HepG2 (cell line): ENCODE measurements around the gene DISP1. TPM values are rescaled to one million over a fixed set of nuclear protein-coding genes. Genes with fewer than 3 reads are reported as not detected.

Experiments used
- ETS1 ChIP-seq: sonication (generic); formaldehyde crosslinking; IDR thresholded peaks from 2 replicates; pipeline ENCODE4 v1.4.0; 2020; ENCODE audit warnings: missing genetic modification reagents
- IRX3 ChIP-seq: sonication (generic); formaldehyde crosslinking; IDR thresholded peaks from 2 replicates; pipeline ENCODE4 v1.8.1; 2023; ENCODE audit warnings: mild to moderate bottlenecking, low read depth, missing genetic modification reagents, borderline replicate concordance
- MYNN ChIP-seq: sonication (generic); formaldehyde crosslinking; IDR thresholded peaks from 2 replicates; pipeline ENCODE4 v1.4.0; 2020; ENCODE audit warnings: mild to moderate bottlenecking, low read depth, missing genetic modification reagents
- NCOA1 ChIP-seq: sonication (generic); formaldehyde crosslinking; IDR thresholded peaks from 2 replicates; pipeline ENCODE4 v1.9.0; 2021; ENCODE audit warnings: missing genetic modification reagents
- NR1H2 ChIP-seq: sonication (generic); formaldehyde crosslinking; IDR thresholded peaks from 2 replicates; pipeline ENCODE4 v1.8.1; 2022; ENCODE audit warnings: low read depth, missing genetic modification reagents, borderline replicate concordance
- NR2F1 ChIP-seq, 2 experiments: fragments of 450-650 bp in 1 of 2; formaldehyde crosslinking in 1 of 2; IDR thresholded peaks; 2 replicates each; pipeline versions ENCODE4 v1.5.0 to v1.6.1; 2016 to 2020; ENCODE audit warnings: mild to moderate bottlenecking in 1 of 2, missing compliant biosample characterization in 1 of 2, missing genetic modification reagents in 1 of 2, moderate library complexity in 1 of 2
- PHB2 ChIP-seq: fragments of 450-650 bp; IDR thresholded peaks from 2 replicates; pipeline ENCODE4 v1.6.1; 2018; ENCODE audit not compliant: partially characterized antibody
- POGZ ChIP-seq: sonication (generic); formaldehyde crosslinking; IDR thresholded peaks from 2 replicates; pipeline ENCODE4 v1.4.0; 2020; ENCODE audit warnings: mild to moderate bottlenecking, missing genetic modification reagents
- SNRNP70 ChIP-seq: fragments of 200-400 bp; formaldehyde crosslinking; IDR thresholded peaks from 2 replicates; pipeline ENCODE4 v1.6.1; 2017; ENCODE audit warnings: mild to moderate bottlenecking, low read depth, low read length, moderate library complexity
- ZBTB43 ChIP-seq: sonication (generic); formaldehyde crosslinking; conservative IDR thresholded peaks from 2 replicates; pipeline ENCODE4 v1.4.0; 2020; ENCODE audit warnings: missing genetic modification reagents
- ZNF10 ChIP-seq: sonication (generic); formaldehyde crosslinking; IDR thresholded peaks from 2 replicates; pipeline ENCODE4 v1.4.0; 2020; ENCODE audit warnings: mild to moderate bottlenecking, low read depth, missing genetic modification reagents, borderline replicate concordance
- ZNF430 ChIP-seq: sonication (generic); formaldehyde crosslinking; IDR thresholded peaks from 2 replicates; pipeline ENCODE4 v1.9.0; 2021; ENCODE audit warnings: mild to moderate bottlenecking, missing genetic modification reagents
- ZNF446 ChIP-seq: sonication (generic); formaldehyde crosslinking; IDR thresholded peaks from 2 replicates; pipeline ENCODE4 v1.5.0; 2020; ENCODE audit warnings: mild to moderate bottlenecking, missing genetic modification reagents
- ZNF724P ChIP-seq: sonication (generic); formaldehyde crosslinking; IDR thresholded peaks from 2 replicates; pipeline ENCODE4 v1.8.0; 2022; ENCODE audit warnings: missing genetic modification reagents, borderline replicate concordance
- polyA plus RNA-seq, 8 experiments: library from polyadenylated mRNA; depleted of rRNA in 3 of 8; stranded (reverse) in 7 of 8; unstranded in 1 of 8; fragments of >200 nt; fragmentation: Illumina TruSeq in 4 of 8; extraction: Trizol in 4 of 8; gene quantifications; 2 replicates each; pipeline versions ENCODE4 v1.2.1 to v1.2.3, GENCODE V29; 2011 to 2016; ENCODE audit warnings: low read depth in 4 of 8, missing spikeins in 1 of 8, mixed read lengths in 1 of 8; ENCODE audit not compliant: insufficient read depth in 1 of 8
- total RNA-seq, 5 experiments: library from RNA; depleted of rRNA; stranded (reverse); fragments of >200 nt; fragmentation: Illumina TruSeq; extraction: Trizol; gene quantifications; 2 replicates each; pipeline ENCODE4 v1.2.3, GENCODE V29; 2016; ENCODE audit warnings: low read depth in 1 of 5
- TF ChIP-seq, protein P1 (sequence below): sonication (generic); formaldehyde crosslinking; IDR thresholded peaks from 2 replicates; pipeline ENCODE4 v1.5.0; 2020; ENCODE audit warnings: missing genetic modification reagents
- TF ChIP-seq, protein P2 (sequence below): IDR thresholded peaks from 2 replicates; pipeline ENCODE4 v1.6.1; 2016; ENCODE audit warnings: mild to moderate bottlenecking, missing biosample characterization, missing genetic modification reagents
- TF ChIP-seq, protein P3 (sequence below): sonication (generic); formaldehyde crosslinking; IDR thresholded peaks from 2 replicates; pipeline ENCODE4 v1.4.0; 2020; ENCODE audit warnings: missing genetic modification reagents, borderline replicate concordance

DISP1 gene
- total and polyA plus RNA-seq, 2 of the 13 experiments (the other 11 are each of a cell fraction or from before 2014, with no cell fraction given), result 1.9 to 2.0 TPM

GRCh38 chr1:222814536-222815439 is at the start of gene DISP1 (continued):
- TF ChIP-seq POGZ (CRISPR knock-in tag) (peak; percentile 73), SNRNP70 (no peak), IRX3 (CRISPR knock-in tag) (0 out of 2 replicates have a peak, but pooled peaks have one; percentile 35), NR2F1 (CRISPR knock-in tag; IDR thresholded peaks at IDR 0.05) (no peak), ZBTB43 (CRISPR knock-in tag) (no peak; the same call in 1 of the 2 replicates), ETS1 (CRISPR knock-in tag) (no peak), ZNF446 (CRISPR knock-in tag) (no peak), ZNF430 (no peak), NCOA1 (CRISPR knock-in tag) (no peak), ZNF10 (no peak), ZNF724P (CRISPR knock-in tag) (no peak), MYNN (CRISPR knock-in tag) (no peak), NR1H2 (CRISPR knock-in tag) (no peak), PHB2 (no peak)
- TF ChIP-seq, protein P1, sequence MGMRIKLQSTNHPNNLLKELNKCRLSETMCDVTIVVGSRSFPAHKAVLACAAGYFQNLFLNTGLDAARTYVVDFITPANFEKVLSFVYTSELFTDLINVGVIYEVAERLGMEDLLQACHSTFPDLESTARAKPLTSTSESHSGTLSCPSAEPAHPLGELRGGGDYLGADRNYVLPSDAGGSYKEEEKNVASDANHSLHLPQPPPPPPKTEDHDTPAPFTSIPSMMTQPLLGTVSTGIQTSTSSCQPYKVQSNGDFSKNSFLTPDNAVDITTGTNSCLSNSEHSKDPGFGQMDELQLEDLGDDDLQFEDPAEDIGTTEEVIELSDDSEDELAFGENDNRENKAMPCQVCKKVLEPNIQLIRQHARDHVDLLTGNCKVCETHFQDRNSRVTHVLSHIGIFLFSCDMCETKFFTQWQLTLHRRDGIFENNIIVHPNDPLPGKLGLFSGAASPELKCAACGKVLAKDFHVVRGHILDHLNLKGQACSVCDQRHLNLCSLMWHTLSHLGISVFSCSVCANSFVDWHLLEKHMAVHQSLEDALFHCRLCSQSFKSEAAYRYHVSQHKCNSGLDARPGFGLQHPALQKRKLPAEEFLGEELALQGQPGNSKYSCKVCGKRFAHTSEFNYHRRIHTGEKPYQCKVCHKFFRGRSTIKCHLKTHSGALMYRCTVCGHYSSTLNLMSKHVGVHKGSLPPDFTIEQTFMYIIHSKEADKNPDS (CRISPR knock-in tag), result no peak
- TF ChIP-seq, protein P2, sequence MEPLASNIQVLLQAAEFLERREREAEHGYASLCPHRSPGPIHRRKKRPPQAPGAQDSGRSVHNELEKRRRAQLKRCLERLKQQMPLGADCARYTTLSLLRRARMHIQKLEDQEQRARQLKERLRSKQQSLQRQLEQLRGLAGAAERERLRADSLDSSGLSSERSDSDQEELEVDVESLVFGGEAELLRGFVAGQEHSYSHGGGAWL (CRISPR knock-in tag), result no peak
- TF ChIP-seq, protein P3, sequence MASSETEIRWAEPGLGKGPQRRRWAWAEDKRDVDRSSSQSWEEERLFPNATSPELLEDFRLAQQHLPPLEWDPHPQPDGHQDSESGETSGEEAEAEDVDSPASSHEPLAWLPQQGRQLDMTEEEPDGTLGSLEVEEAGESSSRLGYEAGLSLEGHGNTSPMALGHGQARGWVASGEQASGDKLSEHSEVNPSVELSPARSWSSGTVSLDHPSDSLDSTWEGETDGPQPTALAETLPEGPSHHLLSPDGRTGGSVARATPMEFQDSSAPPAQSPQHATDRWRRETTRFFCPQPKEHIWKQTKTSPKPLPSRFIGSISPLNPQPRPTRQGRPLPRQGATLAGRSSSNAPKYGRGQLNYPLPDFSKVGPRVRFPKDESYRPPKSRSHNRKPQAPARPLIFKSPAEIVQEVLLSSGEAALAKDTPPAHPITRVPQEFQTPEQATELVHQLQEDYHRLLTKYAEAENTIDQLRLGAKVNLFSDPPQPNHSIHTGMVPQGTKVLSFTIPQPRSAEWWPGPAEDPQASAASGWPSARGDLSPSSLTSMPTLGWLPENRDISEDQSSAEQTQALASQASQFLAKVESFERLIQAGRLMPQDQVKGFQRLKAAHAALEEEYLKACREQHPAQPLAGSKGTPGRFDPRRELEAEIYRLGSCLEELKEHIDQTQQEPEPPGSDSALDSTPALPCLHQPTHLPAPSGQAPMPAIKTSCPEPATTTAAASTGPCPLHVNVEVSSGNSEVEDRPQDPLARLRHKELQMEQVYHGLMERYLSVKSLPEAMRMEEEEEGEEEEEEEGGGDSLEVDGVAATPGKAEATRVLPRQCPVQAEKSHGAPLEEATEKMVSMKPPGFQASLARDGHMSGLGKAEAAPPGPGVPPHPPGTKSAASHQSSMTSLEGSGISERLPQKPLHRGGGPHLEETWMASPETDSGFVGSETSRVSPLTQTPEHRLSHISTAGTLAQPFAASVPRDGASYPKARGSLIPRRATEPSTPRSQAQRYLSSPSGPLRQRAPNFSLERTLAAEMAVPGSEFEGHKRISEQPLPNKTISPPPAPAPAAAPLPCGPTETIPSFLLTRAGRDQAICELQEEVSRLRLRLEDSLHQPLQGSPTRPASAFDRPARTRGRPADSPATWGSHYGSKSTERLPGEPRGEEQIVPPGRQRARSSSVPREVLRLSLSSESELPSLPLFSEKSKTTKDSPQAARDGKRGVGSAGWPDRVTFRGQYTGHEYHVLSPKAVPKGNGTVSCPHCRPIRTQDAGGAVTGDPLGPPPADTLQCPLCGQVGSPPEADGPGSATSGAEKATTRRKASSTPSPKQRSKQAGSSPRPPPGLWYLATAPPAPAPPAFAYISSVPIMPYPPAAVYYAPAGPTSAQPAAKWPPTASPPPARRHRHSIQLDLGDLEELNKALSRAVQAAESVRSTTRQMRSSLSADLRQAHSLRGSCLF (CRISPR knock-in tag), result no peak
